ENCODE data around the gene ANP32E. TPM values are rescaled to one million over a fixed set of nuclear protein-coding genes. Genes with fewer than 3 reads are reported as not detected.

The ANP32E gene
- total RNA-seq, 1 donor from 2014 or later, result 35.6 TPM

DNA sequence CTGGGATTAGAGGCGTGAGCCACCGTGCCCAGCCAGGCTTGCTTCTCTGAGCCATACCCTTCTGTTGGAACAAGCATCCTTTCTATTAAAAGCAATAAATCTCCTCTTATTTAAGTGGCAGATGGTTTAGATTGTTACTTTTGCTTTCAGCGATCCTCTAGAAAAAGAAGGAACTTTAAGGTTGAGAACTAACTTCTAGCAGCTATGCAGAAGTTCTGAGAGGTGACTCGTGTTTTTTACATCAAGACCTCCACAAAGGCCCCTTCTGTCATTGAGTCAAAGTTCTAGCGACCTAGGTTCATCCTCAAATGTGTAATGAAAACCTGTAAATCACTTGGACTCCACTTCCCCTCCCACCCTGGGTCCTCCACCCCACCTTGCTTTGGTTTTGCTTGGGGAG is 55.4 kb downstream of the ANP32E start:
- Mint-ChIP-seq H3K27ac (ENCODE audit: unreplicated experiment) (no peak overlapping the region), H3K27me3 (ENCODE audit: unreplicated experiment) (no peaks in the 10 kb centered on the region), H3K9me3 (ENCODE audit: unreplicated experiment) (no peaks in the 10 kb centered on the region), H3K4me1 (ENCODE audit: unreplicated experiment) (no peaks in the 10 kb centered on the region), H3K36me3 (ENCODE audit: low read depth, unreplicated experiment) (no peaks in the 10 kb centered on the region), H3K4me3 (ENCODE audit: unreplicated experiment) (no peak overlapping the region)
- no peak for DNase-seq (ENCODE audit: low spot score)
- TF ChIP-seq, protein P1, sequence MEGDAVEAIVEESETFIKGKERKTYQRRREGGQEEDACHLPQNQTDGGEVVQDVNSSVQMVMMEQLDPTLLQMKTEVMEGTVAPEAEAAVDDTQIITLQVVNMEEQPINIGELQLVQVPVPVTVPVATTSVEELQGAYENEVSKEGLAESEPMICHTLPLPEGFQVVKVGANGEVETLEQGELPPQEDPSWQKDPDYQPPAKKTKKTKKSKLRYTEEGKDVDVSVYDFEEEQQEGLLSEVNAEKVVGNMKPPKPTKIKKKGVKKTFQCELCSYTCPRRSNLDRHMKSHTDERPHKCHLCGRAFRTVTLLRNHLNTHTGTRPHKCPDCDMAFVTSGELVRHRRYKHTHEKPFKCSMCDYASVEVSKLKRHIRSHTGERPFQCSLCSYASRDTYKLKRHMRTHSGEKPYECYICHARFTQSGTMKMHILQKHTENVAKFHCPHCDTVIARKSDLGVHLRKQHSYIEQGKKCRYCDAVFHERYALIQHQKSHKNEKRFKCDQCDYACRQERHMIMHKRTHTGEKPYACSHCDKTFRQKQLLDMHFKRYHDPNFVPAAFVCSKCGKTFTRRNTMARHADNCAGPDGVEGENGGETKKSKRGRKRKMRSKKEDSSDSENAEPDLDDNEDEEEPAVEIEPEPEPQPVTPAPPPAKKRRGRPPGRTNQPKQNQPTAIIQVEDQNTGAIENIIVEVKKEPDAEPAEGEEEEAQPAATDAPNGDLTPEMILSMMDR (IDR thresholded peaks at IDR 0.05; ENCODE audit: unreplicated experiment), result no peak

DNA sequence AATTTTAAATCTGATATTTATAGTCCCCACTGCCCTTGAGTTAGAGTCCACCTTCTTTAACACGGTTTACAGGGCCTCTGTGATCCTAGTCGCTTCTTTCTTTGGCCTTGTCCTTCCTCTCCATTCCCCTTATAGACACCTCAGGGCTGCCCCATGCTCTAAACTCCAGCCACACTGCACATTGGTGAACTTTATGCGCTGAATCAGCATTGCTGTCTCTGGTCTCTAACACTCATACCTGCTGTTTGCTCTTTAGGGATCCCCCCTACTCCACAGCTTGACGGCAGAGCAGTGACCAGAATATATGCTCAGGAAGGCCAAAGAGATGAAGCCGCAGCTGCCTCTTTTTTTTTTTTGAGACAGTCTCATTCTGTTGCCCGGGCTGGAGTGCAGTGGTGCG is 56.0 kb downstream of the ANP32E start:
- Mint-ChIP-seq H3K27me3 (ENCODE audit: unreplicated experiment) (no peaks in the 10 kb centered on the region), H3K27ac (ENCODE audit: unreplicated experiment) (no peak overlapping the region), H3K36me3 (ENCODE audit: low read depth, unreplicated experiment) (no peaks in the 10 kb centered on the region), H3K4me1 (ENCODE audit: unreplicated experiment) (no peaks in the 10 kb centered on the region), H3K4me3 (ENCODE audit: unreplicated experiment) (no peak overlapping the region), H3K9me3 (ENCODE audit: unreplicated experiment) (no peaks in the 10 kb centered on the region)
- TF ChIP-seq, protein P1 (IDR thresholded peaks at IDR 0.05; ENCODE audit: unreplicated experiment), result no peak
- no peak for DNase-seq (ENCODE audit: low spot score)

DNA sequence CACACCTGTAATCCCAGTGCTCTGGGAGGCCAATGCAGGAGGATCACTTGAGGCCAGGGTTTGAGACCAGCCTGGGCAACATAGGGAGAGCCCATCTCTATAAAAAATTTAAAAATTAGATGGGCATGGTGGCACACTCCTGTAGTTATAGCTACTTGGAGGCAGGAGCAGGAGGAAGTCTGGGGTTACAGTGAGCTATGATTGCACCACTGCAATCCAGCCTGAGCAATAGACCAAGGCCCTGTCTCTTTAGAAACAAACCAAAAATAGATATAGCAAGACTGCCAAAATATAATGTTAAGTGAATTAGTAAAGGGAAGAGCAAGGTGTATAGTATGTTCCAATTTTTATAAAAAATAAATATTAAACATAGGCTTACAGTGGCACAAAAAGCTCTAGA is 57.4 kb downstream of the ANP32E start:
- H3K27me3 Mint-ChIP-seq (ENCODE audit: unreplicated experiment), result no peaks in the 10 kb centered on the region
- H3K36me3 Mint-ChIP-seq (ENCODE audit: low read depth, unreplicated experiment), result no peaks in the 10 kb centered on the region
- DNase-seq (ENCODE audit: low spot score), result no peak
- H3K27ac Mint-ChIP-seq (ENCODE audit: unreplicated experiment), result no peak overlapping the region
- H3K4me1 Mint-ChIP-seq (ENCODE audit: unreplicated experiment), result no peaks in the 10 kb centered on the region
- no peaks in the 10 kb centered on the region for H3K9me3 Mint-ChIP-seq (ENCODE audit: unreplicated experiment)
- no peak overlapping the region for H3K4me3 Mint-ChIP-seq (ENCODE audit: unreplicated experiment)
- TF ChIP-seq, protein P1 (IDR thresholded peaks at IDR 0.05; ENCODE audit: unreplicated experiment), result no peak

DNA sequence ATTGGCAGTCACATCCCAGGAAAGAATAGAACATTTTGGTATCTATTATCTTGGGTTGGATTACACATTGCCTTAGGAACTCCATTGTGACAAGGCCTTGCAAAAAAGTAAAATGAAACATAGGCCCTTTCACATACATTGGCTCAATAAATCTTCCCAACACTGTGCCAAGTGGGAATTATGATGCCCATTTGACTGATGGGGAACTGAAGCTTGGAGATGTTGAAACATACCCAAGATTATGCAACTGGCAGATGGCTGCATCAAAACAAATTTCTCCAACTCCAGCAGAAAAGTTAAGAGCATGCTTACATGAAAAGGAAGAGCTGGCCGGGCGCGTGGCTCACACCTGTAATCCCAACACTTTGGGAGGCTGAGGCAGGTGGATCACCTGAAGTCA is 59.3 kb downstream of the ANP32E start:
- Mint-ChIP-seq H3K4me1 (ENCODE audit: unreplicated experiment) (no peaks in the 10 kb centered on the region), H3K27me3 (ENCODE audit: unreplicated experiment) (peaks cover 2% of the 10 kb centered on the region), H3K4me3 (ENCODE audit: unreplicated experiment) (no peak overlapping the region), H3K36me3 (ENCODE audit: low read depth, unreplicated experiment) (no peaks in the 10 kb centered on the region), H3K27ac (ENCODE audit: unreplicated experiment) (no peak overlapping the region), H3K9me3 (ENCODE audit: unreplicated experiment) (no peaks in the 10 kb centered on the region)
- TF ChIP-seq, protein P1 (IDR thresholded peaks at IDR 0.05; ENCODE audit: unreplicated experiment), result no peak
- no peak for DNase-seq (ENCODE audit: low spot score)

DNA sequence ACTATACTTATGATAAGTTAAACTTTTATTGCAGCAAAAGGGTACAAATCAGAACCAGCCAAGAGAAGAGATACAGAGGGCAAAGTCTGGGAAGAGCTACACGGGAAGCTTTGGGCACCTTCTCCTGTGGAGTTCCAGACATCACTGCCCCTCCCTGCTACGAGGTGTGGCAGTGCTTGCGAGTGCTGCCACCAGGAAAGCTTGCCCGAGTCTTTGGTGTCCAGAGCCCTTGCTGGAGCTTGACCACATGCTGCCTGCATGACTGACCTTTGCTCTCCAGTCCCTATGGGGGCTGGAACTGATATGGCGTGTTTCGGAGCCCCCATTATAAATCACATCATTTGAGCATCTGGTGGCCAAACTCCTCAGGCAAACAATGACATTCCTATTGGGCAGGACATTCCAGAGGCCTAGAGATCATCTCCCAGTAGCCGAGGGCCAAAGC is 62.7 kb downstream of the ANP32E start:
- H3K27me3 Mint-ChIP-seq (ENCODE audit: unreplicated experiment), result peaks cover 5% of the 10 kb centered on the region
- no peak overlapping the region for H3K27ac Mint-ChIP-seq (ENCODE audit: unreplicated experiment)
- H3K9me3 Mint-ChIP-seq (ENCODE audit: unreplicated experiment), result no peaks in the 10 kb centered on the region
- no peak for DNase-seq (ENCODE audit: low spot score)
- no peak overlapping the region for H3K4me3 Mint-ChIP-seq (ENCODE audit: unreplicated experiment)
- TF ChIP-seq, protein P1 (IDR thresholded peaks at IDR 0.05; ENCODE audit: unreplicated experiment), result no peak
- H3K4me1 Mint-ChIP-seq (ENCODE audit: unreplicated experiment), result no peaks in the 10 kb centered on the region
- no peaks in the 10 kb centered on the region for H3K36me3 Mint-ChIP-seq (ENCODE audit: low read depth, unreplicated experiment)

Measured in endothelial cell (in vitro differentiated cells).